KMS-11 (cell line): ENCODE measurements around the gene CCDC107.

Experiments
- H2AFZ ChIP-seq: fragments of 200-600 bp; sonication (generic); 2 replicates; pipeline ENCODE4 v1.6.1; 2016; ENCODE audit warnings: antibody characterized with exemption, mixed run types, low read depth
- H3K27ac ChIP-seq: fragments of 200-600 bp; sonication (generic); 2 replicates; pipeline ENCODE4 v1.6.1; 2016; ENCODE audit warnings: mild to moderate bottlenecking, mixed run types
- H3K27me3 ChIP-seq: fragments of 200-600 bp; sonication (generic); 2 replicates; pipeline ENCODE4 v1.6.1; 2017; ENCODE audit warnings: mild to moderate bottlenecking, low read depth, mixed run types, moderate library complexity; ENCODE audit not compliant: insufficient read depth
- H3K36me3 ChIP-seq: fragments of 200-600 bp; sonication (generic); 2 replicates; pipeline ENCODE4 v1.6.1; 2017; ENCODE audit warnings: mild to moderate bottlenecking, mixed run types; ENCODE audit not compliant: insufficient read depth
- H3K4me1 ChIP-seq: fragments of 200-600 bp; sonication (generic); 2 replicates; pipeline ENCODE4 v1.6.1; 2016; ENCODE audit warnings: mild to moderate bottlenecking, low read depth, mixed run types; ENCODE audit not compliant: poor library complexity, severe bottlenecking
- H3K4me2 ChIP-seq: fragments of 200-600 bp; sonication (generic); 2 replicates; pipeline ENCODE4 v1.7.0; 2016; ENCODE audit warnings: mild to moderate bottlenecking, mixed run types
- H3K4me3 ChIP-seq: fragments of 200-600 bp; sonication (generic); IDR thresholded peaks from 2 replicates; pipeline ENCODE4 v1.6.1; 2017; ENCODE audit warnings: low read depth, low read length, mixed read lengths; ENCODE audit not compliant: insufficient read depth
- H3K79me2 ChIP-seq: fragments of 200-600 bp; sonication (generic); 2 replicates; pipeline ENCODE4 v1.6.1; 2016; ENCODE audit warnings: low read depth, mixed run types; ENCODE audit not compliant: insufficient read depth
- H3K9ac ChIP-seq: fragments of 200-600 bp; sonication (generic); 2 replicates; pipeline ENCODE4 v1.6.1; 2016; ENCODE audit warnings: mild to moderate bottlenecking, mixed run types
- H4K20me1 ChIP-seq: fragments of 200-600 bp; sonication (generic); 2 replicates; pipeline ENCODE4 v1.6.1; 2016; ENCODE audit warnings: mild to moderate bottlenecking, mixed run types; ENCODE audit not compliant: insufficient read depth
- CTCF ChIP-seq: fragments of 200-600 bp; sonication (generic); conservative IDR thresholded peaks from 2 replicates; pipeline ENCODE4 v1.6.1; 2017; ENCODE audit warnings: low read depth, mild to moderate bottlenecking, antibody characterized with exemption, low read length, moderate library complexity, mixed read lengths

CCDC107 gene

GRCh38 chr9:35695943-35696401, 37.9 kb downstream of the CCDC107 start:
- no peak for TF ChIP-seq CTCF
- no peak overlapping the region for H3K27ac ChIP-seq
- H3K27me3 ChIP-seq: no peaks in the 10 kb centered on the region
- H3K36me3 ChIP-seq: no peaks in the 10 kb centered on the region; the same call in 1 of the 2 replicates
- H3K9ac ChIP-seq: no peak overlapping the region
- H3K4me2 ChIP-seq: no peak overlapping the region
- H2AFZ ChIP-seq: no peak overlapping the region
- no peaks in the 10 kb centered on the region for H3K4me1 ChIP-seq
- H3K79me2 ChIP-seq: no peaks in the 10 kb centered on the region
- H4K20me1 ChIP-seq: no peaks in the 10 kb centered on the region
- H3K4me3 ChIP-seq: no peak overlapping the region

GRCh38 chr9:35696520-35697215, 38.6 kb downstream of the CCDC107 start:
- no peak overlapping the region for H2AFZ ChIP-seq
- H3K4me2 ChIP-seq: no peak overlapping the region
- no peaks in the 10 kb centered on the region for H3K27me3 ChIP-seq
- H3K4me1 ChIP-seq: no peaks in the 10 kb centered on the region
- H3K79me2 ChIP-seq: no peaks in the 10 kb centered on the region
- H3K4me3 ChIP-seq: no peak overlapping the region
- no peaks in the 10 kb centered on the region; the same call in 1 of the 2 replicates for H3K36me3 ChIP-seq
- no peaks in the 10 kb centered on the region for H4K20me1 ChIP-seq
- no peak overlapping the region for H3K9ac ChIP-seq
- H3K27ac ChIP-seq: no peak overlapping the region
- TF ChIP-seq CTCF: peak; percentile 93

DNA sequence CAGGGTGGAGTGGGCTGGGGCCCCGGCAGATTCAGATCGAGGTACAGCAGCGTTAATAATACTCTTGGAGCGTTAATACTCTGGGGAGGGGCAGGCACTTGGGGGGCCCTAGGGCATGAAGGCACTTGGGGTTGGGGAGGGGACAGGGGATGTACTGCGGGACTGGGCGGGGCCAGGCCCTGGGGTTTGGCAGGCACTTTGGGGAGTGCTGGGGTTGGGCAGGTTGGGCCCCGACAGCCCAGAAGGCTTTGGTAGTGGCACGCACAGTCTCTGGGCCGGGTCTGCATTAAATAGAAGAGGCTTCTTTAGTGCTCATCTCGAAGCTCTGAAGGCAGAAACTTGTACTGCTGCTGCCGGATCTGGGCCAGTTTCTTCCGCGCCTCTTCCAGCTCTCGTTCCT, 39.4 kb downstream of the CCDC107 start:
- no peaks in the 10 kb centered on the region for H4K20me1 ChIP-seq
- H3K27ac ChIP-seq: no peak overlapping the region
- no peak for TF ChIP-seq CTCF
- H3K4me2 ChIP-seq: no peak overlapping the region
- no peaks in the 10 kb centered on the region for H3K27me3 ChIP-seq
- no peak overlapping the region for H3K9ac ChIP-seq
- no peak overlapping the region for H3K4me3 ChIP-seq
- H3K79me2 ChIP-seq: no peaks in the 10 kb centered on the region
- no peaks in the 10 kb centered on the region; the same call in 1 of the 2 replicates for H3K36me3 ChIP-seq
- H2AFZ ChIP-seq: no peak overlapping the region
- H3K4me1 ChIP-seq: no peaks in the 10 kb centered on the region

DNA sequence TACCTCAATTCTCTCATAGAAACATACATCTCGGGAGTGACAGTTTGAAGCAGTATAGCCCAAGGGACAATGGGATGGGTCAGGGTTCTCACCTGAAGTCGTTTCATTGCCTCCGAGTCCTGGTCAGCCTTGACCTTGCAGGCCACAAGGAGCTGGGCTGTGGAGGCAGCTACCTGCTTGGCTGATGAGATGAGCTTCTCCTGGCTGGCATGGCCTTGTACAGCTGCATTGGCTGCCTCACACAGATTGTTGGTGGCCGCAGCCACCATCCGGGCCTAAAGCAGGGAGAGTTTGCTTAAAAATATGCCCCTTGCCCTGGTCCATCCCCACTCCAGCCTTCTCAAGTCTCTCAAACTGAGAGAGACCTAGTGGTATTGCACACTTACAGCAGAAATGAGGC, 40.1 kb downstream of the CCDC107 start:
- Histone ChIP-seq H3K27ac (no peak overlapping the region), H3K4me3 (no peak overlapping the region), H3K4me2 (no peak overlapping the region), H3K79me2 (no peaks in the 10 kb centered on the region), H4K20me1 (no peaks in the 10 kb centered on the region), H3K36me3 (no peaks in the 10 kb centered on the region; the same call in 1 of the 2 replicates), H2AFZ (no peak overlapping the region), H3K4me1 (no peaks in the 10 kb centered on the region), H3K9ac (no peak overlapping the region), H3K27me3 (no peaks in the 10 kb centered on the region)
- TF ChIP-seq CTCF: no peak
